Trophoblast cell (in vitro differentiated cells and primary cell): ENCODE results near the gene MEF2A.
"Not testable (repeated sequence)": the region's sequence is repeated elsewhere in the genome, so short reads cannot be mapped to it uniquely, and the experiment has no call there.

Experiments used
- DNase-seq, 2 donors: peaks; one replicate each; pipeline ENCODE4 v3.0.0-alpha.2; 2016
- H2AFZ ChIP-seq: 2 replicates; pipeline ENCODE4 v1.6.1; 2013; ENCODE audit warnings: low read length, moderate library complexity, mild to moderate bottlenecking; ENCODE audit not compliant: insufficient read depth, poor library complexity
- H2AK5ac ChIP-seq: 2 replicates; pipeline ENCODE4 v1.6.1; 2013; ENCODE audit warnings: mild to moderate bottlenecking, low read length
- H2BK120ac ChIP-seq: 2 replicates; pipeline ENCODE4 v1.6.1; 2013; ENCODE audit warnings: low read length, mild to moderate bottlenecking, moderate library complexity; ENCODE audit not compliant: insufficient read depth, poor library complexity
- H2BK12ac ChIP-seq: 2 replicates; pipeline ENCODE4 v1.6.1; 2013; ENCODE audit warnings: mild to moderate bottlenecking, low read length, moderate library complexity
- H2BK5ac ChIP-seq: 2 replicates; pipeline ENCODE4 v1.6.1; 2013; ENCODE audit warnings: low read length, low read depth, moderate library complexity, mild to moderate bottlenecking; ENCODE audit not compliant: poor library complexity
- H3K14ac ChIP-seq: 2 replicates; pipeline ENCODE4 v1.6.1; 2013; ENCODE audit warnings: mild to moderate bottlenecking, low read length
- H3K18ac ChIP-seq: 2 replicates; pipeline ENCODE4 v1.6.1; 2013; ENCODE audit warnings: mild to moderate bottlenecking, low read length
- H3K23ac ChIP-seq: 2 replicates; pipeline ENCODE4 v1.6.1; 2013; ENCODE audit warnings: low read length
- H3K27ac ChIP-seq: 2 replicates; pipeline ENCODE4 v1.5.1; 2013; ENCODE audit warnings: low read depth, mild to moderate bottlenecking, inconsistent platforms, low read length, moderate library complexity
- H3K27me3 ChIP-seq: 2 replicates; pipeline ENCODE4 v1.6.1; 2013; ENCODE audit warnings: inconsistent platforms, mild to moderate bottlenecking, low read length, moderate library complexity; ENCODE audit not compliant: insufficient read depth
- H3K36me3 ChIP-seq, 2 experiments: 1 replicate in 1 of 2; 2 replicates in 1 of 2; pipeline ENCODE4 v1.6.1; 2013; ENCODE audit warnings: low read length in 2 of 2, mild to moderate bottlenecking in 2 of 2, moderate library complexity in 1 of 2; ENCODE audit not compliant: insufficient read depth in 2 of 2, control insufficient read depth in 1 of 2
- H3K4ac ChIP-seq: 2 replicates; pipeline ENCODE4 v1.6.1; 2013; ENCODE audit warnings: low read depth, mild to moderate bottlenecking, low read length, moderate library complexity
- H3K4me1 ChIP-seq, 2 experiments: 1 replicate in 1 of 2; 2 replicates in 1 of 2; pipeline ENCODE4 v1.6.1; 2013; ENCODE audit warnings: low read length in 2 of 2, mild to moderate bottlenecking in 2 of 2, moderate library complexity in 1 of 2; ENCODE audit not compliant: insufficient read depth in 2 of 2, control insufficient read depth in 1 of 2
- H3K4me2 ChIP-seq: 2 replicates; pipeline ENCODE4 v1.6.1; 2013; ENCODE audit warnings: inconsistent platforms, mild to moderate bottlenecking, low read length, moderate library complexity
- H3K4me3 ChIP-seq: 2 replicates; pipeline ENCODE4 v1.5.1; 2013; ENCODE audit warnings: mild to moderate bottlenecking, low read depth, low read length, inconsistent platforms
- H3K79me1 ChIP-seq: one replicate; pipeline ENCODE4 v1.6.1; 2013; ENCODE audit warnings: low read length
- H3K79me2 ChIP-seq: 2 replicates; pipeline ENCODE4 v1.6.1; 2013; ENCODE audit warnings: low read length, mild to moderate bottlenecking; ENCODE audit not compliant: control insufficient read depth, insufficient read depth, poor library complexity
- H3K9ac ChIP-seq: 2 replicates; pipeline ENCODE4 v1.6.1; 2013; ENCODE audit warnings: mild to moderate bottlenecking, low read length
- H3K9me3 ChIP-seq: 2 replicates; pipeline ENCODE4 v1.6.1; 2013; ENCODE audit warnings: low read depth, mild to moderate bottlenecking, control low read depth, inconsistent platforms, low read length; ENCODE audit not compliant: insufficient read depth
- H4K12ac ChIP-seq: 2 replicates; pipeline ENCODE4 v1.6.1; 2013; ENCODE audit warnings: low read depth, mild to moderate bottlenecking, low read length, moderate library complexity
- H4K8ac ChIP-seq: 2 replicates; pipeline ENCODE4 v1.6.1; 2013; ENCODE audit warnings: low read depth, mild to moderate bottlenecking, low read length, moderate library complexity
- H4K91ac ChIP-seq: one replicate; pipeline ENCODE4 v1.6.1; 2013; ENCODE audit warnings: low read depth, mild to moderate bottlenecking, low read length, moderate library complexity
- WGBS: extraction: QIAGEN DNeasy Blood & Tissue Kit; methylation state at CpG from one replicate; pipeline ENCODE4 v1.1.7; 2013; ENCODE audit warnings: missing lambda C conversion rate; ENCODE audit not compliant: insufficient read length, insufficient coverage; ENCODE audit errors: extremely low coverage; 5-methylcytosine and 5-hydroxymethylcytosine counted together

The MEF2A gene

GRCh38 chr15:99750326-99750725 lies 184.5 kb downstream of the MEF2A start:
- H2BK12ac ChIP-seq, H3K18ac ChIP-seq, DNase-seq, H4K91ac ChIP-seq, H3K4me2 ChIP-seq, H3K79me2 ChIP-seq, H3K4me3 ChIP-seq, H3K27ac ChIP-seq, H2BK5ac ChIP-seq, H2AK5ac ChIP-seq, H3K4ac ChIP-seq, H3K4me1 ChIP-seq, H4K8ac ChIP-seq, H3K9me3 ChIP-seq, H3K9ac ChIP-seq, H3K27me3 ChIP-seq, H4K12ac ChIP-seq, H2BK120ac ChIP-seq, H2AFZ ChIP-seq, H3K14ac ChIP-seq, H3K36me3 ChIP-seq, H3K79me1 ChIP-seq, H3K23ac ChIP-seq: not testable (repeated sequence)
- WGBS = no CpG with 5 or more reads among the region's 11 CpGs

DNA sequence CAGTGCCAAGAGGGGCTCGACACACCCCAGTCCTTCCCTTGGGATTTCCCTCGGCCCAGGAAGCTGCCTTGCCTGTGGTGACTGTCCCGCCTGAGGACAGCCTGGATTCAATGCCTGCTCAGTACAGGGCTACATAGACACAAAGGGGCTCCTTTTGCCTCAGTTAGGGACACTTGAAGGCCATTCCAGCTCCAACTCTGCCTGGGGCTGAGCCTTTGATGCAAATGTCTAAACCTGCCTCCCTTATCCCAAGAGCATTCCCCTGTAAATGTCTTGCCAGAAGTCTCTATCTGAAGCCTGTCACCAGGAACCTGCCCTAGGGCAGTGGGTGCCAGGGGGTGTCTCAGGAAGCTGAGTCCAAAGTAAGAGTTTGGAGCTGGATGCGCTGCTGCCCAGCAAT lies 186.8 kb downstream of the MEF2A start:
- H3K4me1 ChIP-seq = no peaks in the 10 kb centered on the region
- H3K36me3 ChIP-seq = no peaks in the 10 kb centered on the region
- H3K4me2 ChIP-seq = no peak overlapping the region
- H3K79me1 ChIP-seq = no peaks in the 10 kb centered on the region
- H3K18ac ChIP-seq = no peak overlapping the region
- no peak overlapping the region for H3K4me3 ChIP-seq
- no peak overlapping the region for H2AK5ac ChIP-seq
- no peak for DNase-seq
- H3K23ac ChIP-seq = no peak overlapping the region
- H2BK5ac ChIP-seq = no peak overlapping the region
- no peak overlapping the region for H2BK120ac ChIP-seq
- H3K79me2 ChIP-seq = no peaks in the 10 kb centered on the region
- no peak overlapping the region for H3K27ac ChIP-seq
- H4K91ac ChIP-seq = no peak overlapping the region
- no peaks in the 10 kb centered on the region for H3K9me3 ChIP-seq
- no peaks in the 10 kb centered on the region for H3K27me3 ChIP-seq
- no peak overlapping the region for H2BK12ac ChIP-seq
- H3K9ac ChIP-seq = no peak overlapping the region
- no peak overlapping the region for H4K12ac ChIP-seq
- no peak overlapping the region for H3K4ac ChIP-seq
- no peak overlapping the region for H2AFZ ChIP-seq
- no peak overlapping the region for H3K14ac ChIP-seq
- no CpG with 5 or more reads among the region's 4 CpGs for WGBS
- no peak overlapping the region for H4K8ac ChIP-seq

DNA sequence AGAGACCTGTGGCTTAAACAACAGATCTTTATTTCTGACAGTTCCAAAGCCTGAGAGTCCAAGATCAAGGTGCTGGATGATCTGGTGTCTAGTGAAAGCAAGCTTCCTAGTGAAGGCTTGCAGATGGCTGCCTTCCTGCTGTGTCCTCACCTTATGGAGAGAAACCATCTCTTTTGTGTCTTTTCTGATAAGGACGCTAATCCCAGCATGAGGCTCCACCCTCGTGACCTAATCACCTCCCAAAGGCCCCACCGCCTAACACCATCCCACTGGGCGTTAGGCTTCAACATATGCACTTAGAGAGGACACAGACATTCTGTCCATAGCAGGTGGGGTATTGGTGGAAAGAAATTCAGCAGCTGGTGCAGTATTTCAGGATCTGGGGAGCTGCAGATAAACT lies 187.3 kb downstream of the MEF2A start:
- WGBS = no CpG with 5 or more reads among the region's 4 CpGs
- H3K4ac ChIP-seq = no peak overlapping the region
- no peaks in the 10 kb centered on the region for H3K79me1 ChIP-seq
- H2BK120ac ChIP-seq = no peak overlapping the region
- no peak overlapping the region for H3K9ac ChIP-seq
- H3K36me3 ChIP-seq = no peaks in the 10 kb centered on the region
- H3K9me3 ChIP-seq = no peaks in the 10 kb centered on the region
- no peak overlapping the region for H4K12ac ChIP-seq
- H4K8ac ChIP-seq = no peak overlapping the region
- no peak for DNase-seq
- no peaks in the 10 kb centered on the region for H3K27me3 ChIP-seq
- no peak overlapping the region for H3K23ac ChIP-seq
- H2BK5ac ChIP-seq = no peak overlapping the region
- H2BK12ac ChIP-seq = no peak overlapping the region
- no peaks in the 10 kb centered on the region for H3K4me1 ChIP-seq
- no peak overlapping the region for H3K4me2 ChIP-seq
- no peak overlapping the region for H3K18ac ChIP-seq
- H3K4me3 ChIP-seq = no peak overlapping the region
- no peak overlapping the region for H2AK5ac ChIP-seq
- H2AFZ ChIP-seq = no peak overlapping the region
- H4K91ac ChIP-seq = no peak overlapping the region
- H3K79me2 ChIP-seq = no peaks in the 10 kb centered on the region
- H3K14ac ChIP-seq = no peak overlapping the region
- H3K27ac ChIP-seq = no peak overlapping the region

DNA sequence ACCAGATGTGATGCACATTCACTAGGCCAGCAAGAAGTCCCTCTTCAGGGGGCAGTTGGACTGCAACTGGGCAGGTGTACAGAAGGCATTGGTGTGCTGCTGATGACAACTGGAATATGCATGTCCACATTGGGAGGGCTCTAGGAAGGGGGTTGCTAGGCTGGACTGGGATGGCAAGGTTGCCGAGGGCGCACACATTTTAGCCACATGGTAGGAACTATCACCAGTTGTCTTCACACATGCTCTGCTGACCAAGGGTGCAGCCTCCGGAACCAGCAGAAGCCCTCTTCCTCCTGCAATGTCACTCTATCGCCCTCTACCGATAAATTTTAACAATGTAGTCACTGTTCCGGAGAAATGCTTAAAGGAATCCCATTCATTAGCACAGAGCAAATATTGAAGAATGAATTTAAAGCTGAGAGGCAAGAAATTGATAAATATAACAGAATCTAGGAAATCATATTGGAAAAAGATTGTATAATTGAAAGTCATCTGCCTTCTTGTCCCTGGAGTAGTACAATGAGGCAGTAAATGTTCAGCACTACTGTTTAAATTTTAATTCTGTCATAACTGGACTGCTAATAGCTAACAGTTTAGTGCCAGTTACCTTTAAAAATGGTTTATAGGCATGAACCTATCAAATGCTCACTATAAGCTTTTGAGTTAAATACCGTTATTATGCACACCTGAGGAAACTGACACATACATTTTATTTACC lies 190.1 kb downstream of the MEF2A start:
- H3K14ac ChIP-seq = no peak overlapping the region
- H3K36me3 ChIP-seq = no peaks in the 10 kb centered on the region
- H3K4me2 ChIP-seq = no peak overlapping the region

More for the DNA sequence above, 190.1 kb downstream of the MEF2A start:
- Histone ChIP-seq H2BK120ac (no peak overlapping the region), H4K8ac (no peak overlapping the region), H3K79me2 (no peaks in the 10 kb centered on the region), H3K4me1 (no peaks in the 10 kb centered on the region), H4K91ac (no peak overlapping the region), H3K18ac (no peak overlapping the region), H3K23ac (no peak overlapping the region), H3K79me1 (no peaks in the 10 kb centered on the region), H3K9ac (no peak overlapping the region), H3K27me3 (no peaks in the 10 kb centered on the region), H2AFZ (no peak overlapping the region), H2BK12ac (no peak overlapping the region), H2AK5ac (no peak overlapping the region), H2BK5ac (no peak overlapping the region), H3K4me3 (no peak overlapping the region), H4K12ac (no peak overlapping the region), H3K27ac (no peak overlapping the region), H3K4ac (no peak overlapping the region), H3K9me3 (no peaks in the 10 kb centered on the region)
- no CpG with 5 or more reads among the region's 7 CpGs for WGBS
- DNase-seq = peak; percentile 32 to 78
